Glutamatergic neuron (in vitro differentiated cells): ENCODE data around the gene CLDN10. TPM values are rescaled to one million over a fixed set of nuclear protein-coding genes. Genes with fewer than 3 reads are reported as not detected.

Source experiments
- DNase-seq: peaks from one replicate; pipeline ENCODE4 v3.0.0; 2022
- H3K27ac Mint-ChIP-seq: one replicate; pipeline ENCODE4 v1.8.0; 2020; ENCODE audit warnings: mild to moderate bottlenecking, mixed read lengths, inconsistent platforms; ENCODE audit not compliant: unreplicated experiment
- H3K27me3 Mint-ChIP-seq: one replicate; pipeline ENCODE4 v1.8.0; 2020; ENCODE audit warnings: mild to moderate bottlenecking, moderate library complexity, mixed read lengths, inconsistent platforms; ENCODE audit not compliant: unreplicated experiment
- H3K36me3 Mint-ChIP-seq: one replicate; pipeline ENCODE4 v1.8.0; 2020; ENCODE audit warnings: mild to moderate bottlenecking, mixed read lengths, inconsistent platforms; ENCODE audit not compliant: unreplicated experiment
- H3K4me1 Mint-ChIP-seq: one replicate; pipeline ENCODE4 v1.8.0; 2020; ENCODE audit warnings: mild to moderate bottlenecking, low read depth, mixed read lengths, inconsistent platforms; ENCODE audit not compliant: unreplicated experiment
- H3K4me3 Mint-ChIP-seq: one replicate; pipeline ENCODE4 v1.8.0; 2020; ENCODE audit warnings: mild to moderate bottlenecking, mixed read lengths, inconsistent platforms; ENCODE audit not compliant: unreplicated experiment
- H3K9me3 Mint-ChIP-seq: one replicate; pipeline ENCODE4 v1.8.0; 2020; ENCODE audit warnings: mild to moderate bottlenecking, moderate library complexity, mixed read lengths, inconsistent platforms; ENCODE audit not compliant: unreplicated experiment
- CTCF ChIP-seq: fragments of 200-600 bp; sonication (generic); IDR thresholded peaks from one replicate; pipeline ENCODE4 v1.5.0; 2021; ENCODE audit not compliant: partially characterized antibody, unreplicated experiment
- total RNA-seq: library from RNA; stranded (reverse); fragmentation: NEBNext Ultra II Directional; extraction: Animal tissue kit (Norgen Biotek cat#: 25700); gene quantifications from one replicate; pipeline ENCODE4 v1.2.1, GENCODE V29; 2021; ENCODE audit not compliant: unreplicated experiment

The CLDN10 gene
- total RNA-seq, 1 donor from 2014 or later = 8.3 TPM

- Mint-ChIP-seq H3K27ac (no peak overlapping the region), H3K4me1 (no peaks in the 10 kb centered on the region), H3K27me3 (no peaks in the 10 kb centered on the region), H3K36me3 (no peaks in the 10 kb centered on the region), H3K9me3 (no peaks in the 10 kb centered on the region), H3K4me3 (no peak overlapping the region)
- no peak for DNase-seq
- TF ChIP-seq CTCF = no peak
Measured at GRCh38 chr13:95541308-95541707, 11.2 kb upstream of the CLDN10 start.

GRCh38 chr13:95541911-95542474 lies 10.5 kb upstream of the CLDN10 start:
- H3K27ac Mint-ChIP-seq = no peak overlapping the region
- H3K9me3 Mint-ChIP-seq = peaks cover 2% of the 10 kb centered on the region
- no peaks in the 10 kb centered on the region for H3K4me1 Mint-ChIP-seq
- H3K36me3 Mint-ChIP-seq = no peaks in the 10 kb centered on the region
- TF ChIP-seq CTCF = no peak
- no peaks in the 10 kb centered on the region for H3K27me3 Mint-ChIP-seq
- H3K4me3 Mint-ChIP-seq = no peak overlapping the region
- no peak for DNase-seq

- H3K4me3 Mint-ChIP-seq = no peak overlapping the region
- H3K4me1 Mint-ChIP-seq = no peaks in the 10 kb centered on the region
- no peaks in the 10 kb centered on the region for H3K27me3 Mint-ChIP-seq
- H3K27ac Mint-ChIP-seq = no peak overlapping the region
- DNase-seq = no peak
- TF ChIP-seq CTCF = no peak
- peaks cover 2% of the 10 kb centered on the region for H3K9me3 Mint-ChIP-seq
- no peaks in the 10 kb centered on the region for H3K36me3 Mint-ChIP-seq
Measured at GRCh38 chr13:95544293-95544692, 8.2 kb upstream of the CLDN10 start.

GRCh38 chr13:95546919-95547318 lies 5.6 kb upstream of the CLDN10 start:
- Mint-ChIP-seq H3K4me1 (no peaks in the 10 kb centered on the region), H3K36me3 (peaks cover 5% of the 10 kb centered on the region), H3K27me3 (peaks cover 2% of the 10 kb centered on the region), H3K27ac (no peak overlapping the region), H3K9me3 (peaks cover 4% of the 10 kb centered on the region), H3K4me3 (no peak overlapping the region)
- TF ChIP-seq CTCF = no peak
- no peak for DNase-seq

GRCh38 chr13:95547531-95548167 lies 4.9 kb upstream of the CLDN10 start:
- Mint-ChIP-seq H3K4me3 (no peak overlapping the region), H3K27me3 (peaks cover 2% of the 10 kb centered on the region), H3K4me1 (no peaks in the 10 kb centered on the region), H3K27ac (no peak overlapping the region), H3K36me3 (peaks cover 5% of the 10 kb centered on the region), H3K9me3 (peaks cover 4% of the 10 kb centered on the region)
- DNase-seq = no peak
- TF ChIP-seq CTCF = no peak
